Measurements from ENCODE around the gene ACSS3.
A peak's percentile ranks its signal among the peaks of the same experiment; 100 is the strongest.
"Not testable (repeated sequence)": the region's sequence is repeated elsewhere in the genome, so short reads cannot be mapped to it uniquely, and the experiment has no call there.

ACSS3 gene

DNA sequence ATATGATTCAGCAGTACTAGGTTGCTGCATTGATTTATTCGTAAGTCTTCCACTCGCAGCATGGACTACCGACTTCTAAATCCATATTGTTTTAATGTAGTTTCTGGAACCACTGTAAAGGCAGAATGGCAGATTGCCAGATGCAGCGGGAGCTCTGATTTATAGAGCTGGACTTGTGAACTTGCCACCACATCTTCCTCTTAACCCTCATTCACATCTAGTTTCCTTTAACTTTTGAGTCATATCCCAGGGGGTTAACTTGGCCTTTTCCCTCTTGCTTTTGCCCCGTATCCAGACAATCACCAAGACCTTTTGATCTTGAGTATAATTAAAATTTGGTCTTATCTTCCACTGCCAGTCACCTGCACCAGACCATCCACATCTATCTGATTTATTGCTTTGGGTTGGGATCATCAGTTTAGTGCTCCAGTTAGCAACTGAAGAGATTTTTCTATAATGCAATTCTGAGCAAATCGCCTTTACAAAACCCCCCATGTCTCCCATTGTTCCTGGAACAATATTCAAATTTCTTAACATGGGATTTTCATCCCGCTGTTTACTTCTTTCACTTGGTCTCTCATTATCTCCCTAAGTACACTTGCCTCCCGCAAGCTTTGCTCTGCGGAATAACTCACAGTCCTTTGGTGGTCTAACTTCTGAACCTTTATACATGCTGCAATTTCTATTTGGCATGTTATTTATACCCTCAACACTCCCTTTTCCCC lies 130.5 kb downstream of the ACSS3 start:
- Mint-ChIP-seq H3K4me1 (peaks cover 82% of the 10 kb centered on the region), H3K4me3 (peak overlapping the region; percentile 1 to 11 (median 10)), H3K27me3 (ENCODE audit: low read depth) (no peaks in the 10 kb centered on the region), H3K9me3 (no peaks in the 10 kb centered on the region), H3K27ac (peak overlapping the region; percentile 83 to 98 (median 89)), H3K36me3 (ENCODE audit: low read depth) (peaks cover 4% of the 10 kb centered on the region)
- TF ChIP-seq, protein P1, sequence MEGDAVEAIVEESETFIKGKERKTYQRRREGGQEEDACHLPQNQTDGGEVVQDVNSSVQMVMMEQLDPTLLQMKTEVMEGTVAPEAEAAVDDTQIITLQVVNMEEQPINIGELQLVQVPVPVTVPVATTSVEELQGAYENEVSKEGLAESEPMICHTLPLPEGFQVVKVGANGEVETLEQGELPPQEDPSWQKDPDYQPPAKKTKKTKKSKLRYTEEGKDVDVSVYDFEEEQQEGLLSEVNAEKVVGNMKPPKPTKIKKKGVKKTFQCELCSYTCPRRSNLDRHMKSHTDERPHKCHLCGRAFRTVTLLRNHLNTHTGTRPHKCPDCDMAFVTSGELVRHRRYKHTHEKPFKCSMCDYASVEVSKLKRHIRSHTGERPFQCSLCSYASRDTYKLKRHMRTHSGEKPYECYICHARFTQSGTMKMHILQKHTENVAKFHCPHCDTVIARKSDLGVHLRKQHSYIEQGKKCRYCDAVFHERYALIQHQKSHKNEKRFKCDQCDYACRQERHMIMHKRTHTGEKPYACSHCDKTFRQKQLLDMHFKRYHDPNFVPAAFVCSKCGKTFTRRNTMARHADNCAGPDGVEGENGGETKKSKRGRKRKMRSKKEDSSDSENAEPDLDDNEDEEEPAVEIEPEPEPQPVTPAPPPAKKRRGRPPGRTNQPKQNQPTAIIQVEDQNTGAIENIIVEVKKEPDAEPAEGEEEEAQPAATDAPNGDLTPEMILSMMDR (IDR thresholded peaks at IDR 0.05; ENCODE audit: unreplicated experiment in 3 of 3): no peak

DNA sequence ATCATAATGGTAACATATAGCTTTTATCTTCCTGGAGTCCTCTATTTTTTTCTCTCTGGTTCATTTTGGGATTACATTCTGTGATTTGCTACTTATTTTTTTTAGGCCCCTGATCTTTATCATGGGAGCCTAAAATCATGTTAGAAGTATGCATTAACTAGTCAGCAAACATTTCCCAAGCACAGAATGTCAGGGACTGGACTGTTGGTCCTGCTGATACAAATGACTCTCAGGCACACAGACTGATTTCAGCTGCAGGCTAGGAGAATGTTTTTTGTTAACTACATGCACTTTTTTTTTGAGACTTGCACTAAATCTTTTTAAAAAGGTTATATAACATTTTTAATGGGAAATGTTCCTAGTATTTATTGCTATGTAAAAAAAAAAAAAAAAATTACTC lies 131.1 kb downstream of the ACSS3 start:
- no peaks in the 10 kb centered on the region for H3K9me3 Mint-ChIP-seq
- H3K27ac Mint-ChIP-seq: peak overlapping the region; percentile 83 to 98 (median 89)
- H3K27me3 Mint-ChIP-seq (ENCODE audit: low read depth): no peaks in the 10 kb centered on the region
- TF ChIP-seq, protein P1 (IDR thresholded peaks at IDR 0.05; ENCODE audit: unreplicated experiment in 3 of 3): no peak
- H3K4me3 Mint-ChIP-seq: no peak overlapping the region
- peaks cover 4% of the 10 kb centered on the region for H3K36me3 Mint-ChIP-seq (ENCODE audit: low read depth)
- H3K4me1 Mint-ChIP-seq: peaks cover 76% of the 10 kb centered on the region

DNA sequence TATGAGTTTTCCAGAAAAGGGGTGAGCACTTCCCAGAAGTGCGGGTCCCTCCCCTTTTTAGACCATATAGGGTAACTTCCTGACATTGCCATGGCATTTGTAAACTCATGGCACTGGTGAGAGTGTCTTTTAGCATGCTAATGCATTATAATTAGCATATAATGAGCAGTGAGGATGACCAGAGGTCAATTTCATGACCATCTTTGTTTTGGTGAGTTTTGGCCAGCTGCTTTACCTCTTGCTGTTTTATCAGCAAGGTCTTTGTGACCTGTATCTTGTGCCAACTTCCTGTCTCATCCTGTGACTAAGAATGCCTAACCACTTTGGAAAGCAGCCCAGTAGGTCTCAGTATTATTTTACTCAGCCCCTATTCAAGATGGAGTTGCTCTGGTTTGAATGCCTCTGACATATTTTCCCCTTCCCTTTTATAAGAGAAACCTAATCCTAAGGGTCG lies 131.9 kb downstream of the ACSS3 start:
- not testable (repeated sequence) for H3K36me3 Mint-ChIP-seq (ENCODE audit: low read depth); H3K4me3 Mint-ChIP-seq; H3K9me3 Mint-ChIP-seq; H3K27me3 Mint-ChIP-seq (ENCODE audit: low read depth)
- peaks cover 69% of the 10 kb centered on the region for H3K4me1 Mint-ChIP-seq
- H3K27ac Mint-ChIP-seq: peak overlapping the region; percentile 83 to 98 (median 89)

DNA sequence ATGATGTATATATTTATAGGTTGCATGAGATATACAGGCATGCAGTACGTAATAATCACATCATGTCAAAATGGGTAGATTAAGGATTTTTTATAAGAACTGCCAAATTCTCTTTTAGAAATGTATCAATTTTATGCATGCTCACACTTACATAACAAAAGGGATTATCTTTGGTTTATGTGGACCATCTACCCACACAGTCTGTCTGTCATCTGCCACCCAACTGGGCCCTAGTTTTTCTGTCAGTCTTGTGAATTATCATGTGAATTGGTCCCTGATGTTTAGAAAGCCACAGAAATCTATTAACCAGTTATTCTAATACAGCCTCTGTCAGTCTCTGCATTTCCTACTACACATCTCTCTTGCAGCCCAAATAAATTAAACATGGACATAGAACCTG lies 133.4 kb downstream of the ACSS3 start:
- H3K27me3 Mint-ChIP-seq (ENCODE audit: low read depth): no peaks in the 10 kb centered on the region
- H3K4me3 Mint-ChIP-seq: no peak overlapping the region
- TF ChIP-seq, protein P1 (IDR thresholded peaks at IDR 0.05; ENCODE audit: unreplicated experiment in 3 of 3): no peak
- H3K36me3 Mint-ChIP-seq (ENCODE audit: low read depth): peaks cover 4% of the 10 kb centered on the region
- H3K27ac Mint-ChIP-seq: no peak overlapping the region
- peaks cover 53% of the 10 kb centered on the region for H3K4me1 Mint-ChIP-seq
- H3K9me3 Mint-ChIP-seq: no peaks in the 10 kb centered on the region

DNA sequence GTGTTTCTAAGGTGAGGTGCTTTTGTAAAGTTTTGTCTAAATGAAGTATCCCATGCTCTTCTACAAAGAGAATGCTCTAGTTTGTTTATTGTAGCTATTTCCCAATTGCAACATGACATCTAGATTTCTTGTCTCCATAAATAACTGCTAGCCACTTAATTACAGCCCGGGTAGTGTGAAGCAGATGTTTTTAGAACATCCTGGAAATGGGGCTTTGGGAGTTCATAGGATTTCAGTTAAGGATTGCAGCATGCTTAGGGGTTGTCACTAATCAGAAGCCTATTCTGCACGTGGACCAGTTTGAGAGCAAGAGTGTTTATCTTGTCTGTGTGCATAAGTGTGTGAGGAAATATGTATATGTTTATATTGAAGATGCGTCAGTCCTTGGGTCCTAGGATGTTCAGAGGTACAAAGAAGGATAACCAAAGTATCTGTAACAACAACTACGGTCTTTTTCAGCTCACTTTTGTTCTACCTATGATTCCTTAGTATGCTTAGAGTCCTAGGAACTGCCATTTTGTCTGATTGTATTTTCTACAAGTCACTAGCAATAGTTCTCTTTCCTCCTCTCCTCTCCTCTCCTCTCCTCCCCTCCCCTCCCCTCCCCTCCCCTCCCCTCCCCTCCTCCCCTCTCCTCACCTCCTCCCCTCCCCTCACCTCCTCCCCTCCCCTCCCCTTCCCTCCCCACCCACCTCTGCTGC lies 135.3 kb downstream of the ACSS3 start:
- Mint-ChIP-seq H3K36me3 (ENCODE audit: low read depth) (peaks cover 4% of the 10 kb centered on the region), H3K27me3 (ENCODE audit: low read depth) (no peaks in the 10 kb centered on the region), H3K4me1 (peaks cover 35% of the 10 kb centered on the region), H3K27ac (peak overlapping the region; percentile 55 to 65 (median 58)), H3K4me3 (no peak overlapping the region), H3K9me3 (no peaks in the 10 kb centered on the region)
- TF ChIP-seq, protein P1 (IDR thresholded peaks at IDR 0.05; ENCODE audit: unreplicated experiment in 3 of 3): no peak

DNA sequence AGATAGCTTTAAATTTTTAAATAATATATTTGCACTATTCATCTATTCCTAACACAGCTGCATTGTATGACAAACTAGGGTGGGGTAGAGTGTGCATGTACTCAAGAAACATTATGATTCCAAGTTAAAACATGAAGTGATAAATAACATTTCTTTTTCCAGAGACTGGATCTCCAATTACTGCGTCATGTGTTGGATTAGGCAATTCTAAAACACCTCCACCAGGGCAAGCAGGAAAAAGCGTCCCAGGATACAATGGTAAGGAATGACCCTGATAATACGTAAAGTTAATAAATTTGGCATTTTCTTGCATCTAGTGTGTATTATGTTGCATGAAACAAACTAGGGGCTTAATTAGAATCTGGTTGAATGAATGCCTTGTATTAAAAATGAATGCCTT lies 138.9 kb downstream of the ACSS3 start:
- Mint-ChIP-seq H3K27ac (no peak overlapping the region), H3K4me3 (no peak overlapping the region), H3K27me3 (ENCODE audit: low read depth) (no peaks in the 10 kb centered on the region), H3K9me3 (no peaks in the 10 kb centered on the region), H3K36me3 (ENCODE audit: low read depth) (peaks cover 4% of the 10 kb centered on the region), H3K4me1 (peaks cover 17% of the 10 kb centered on the region)
- TF ChIP-seq, protein P1 (IDR thresholded peaks at IDR 0.05; ENCODE audit: unreplicated experiment in 3 of 3): no peak

Measured in nephron (organoid).